Activated CD4-positive, CD25-positive, alpha-beta regulatory T cell (primary cell): Measurements from ENCODE around the gene TLL2.

Experiments
- DNase-seq, 4 experiments: peaks; one replicate each; lab custom pipeline; 2025; lab: John Stamatoyannopoulos, UW

The TLL2 gene

GRCh38 chr10:96463562-96463961 is 50.2 kb downstream of the TLL2 start:
- DNase-seq, result no peak

- no peak for DNase-seq
These were observed 51.0 kb downstream of the TLL2 start for GRCh38 chr10:96462606-96463151.

GRCh38 chr10:96460316-96460715 is 53.4 kb downstream of the TLL2 start:
- no peak for DNase-seq

DNA sequence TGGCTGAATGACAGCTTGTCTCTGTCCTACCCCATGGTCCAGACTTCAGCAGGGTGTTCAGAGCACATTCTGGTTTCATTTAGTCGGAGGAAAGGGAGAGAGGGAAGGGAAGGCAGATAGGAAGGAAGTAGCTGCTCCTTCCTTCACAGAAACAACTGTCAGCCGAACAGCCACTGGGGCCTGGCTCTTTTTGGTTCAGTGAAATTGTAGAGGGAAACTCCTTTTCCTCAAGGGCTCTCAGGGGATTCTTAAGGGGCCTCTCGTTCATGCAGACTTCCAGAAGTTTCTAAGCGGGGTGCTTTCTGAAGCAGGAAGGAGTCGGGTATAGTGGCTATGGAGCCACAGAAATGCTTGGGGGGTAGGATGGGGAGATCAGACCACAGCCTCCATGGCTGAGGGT is 56.4 kb downstream of the TLL2 start:
- no peak for DNase-seq

GRCh38 chr10:96456296-96456840 is 57.4 kb downstream of the TLL2 start:
- no peak for DNase-seq

GRCh38 chr10:96453856-96454583 is 59.7 kb downstream of the TLL2 start:
- DNase-seq, result no peak

GRCh38 chr10:96452494-96453153 is 61.1 kb downstream of the TLL2 start:
- DNase-seq, result no peak

DNA sequence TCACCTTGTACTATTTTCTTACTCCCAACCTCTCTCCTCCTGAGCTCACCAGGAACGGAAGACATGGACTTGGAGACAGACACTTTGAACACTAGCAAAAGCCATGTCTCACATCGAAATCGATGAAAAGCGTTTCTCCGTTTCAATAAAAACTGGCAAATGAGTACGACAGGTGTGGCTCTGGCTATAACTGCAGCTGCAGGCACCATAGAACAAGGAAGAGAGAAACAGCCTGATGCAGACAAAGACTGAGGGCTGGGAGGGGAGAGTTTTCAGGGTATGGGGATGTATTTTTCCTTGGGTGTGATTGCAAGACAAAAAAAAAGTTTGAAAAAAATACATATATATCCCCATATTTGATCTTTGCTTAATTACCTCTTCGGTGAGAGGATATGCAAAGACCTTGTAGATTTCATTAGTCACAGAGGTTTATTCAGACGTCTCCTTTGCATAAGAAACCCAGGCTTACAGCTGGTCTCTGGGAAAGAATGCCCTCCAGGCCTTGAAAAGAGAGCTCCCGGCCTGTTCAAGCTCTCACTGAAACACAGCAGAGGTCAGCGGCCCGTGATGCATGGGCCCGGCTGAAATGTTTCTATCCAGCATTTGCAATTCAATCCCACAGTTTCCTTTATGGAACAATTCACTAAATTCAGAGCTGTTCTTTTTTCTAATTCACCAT is 63.1 kb downstream of the TLL2 start:
- DNase-seq, result no peak

GRCh38 chr10:96448558-96448957 is 65.2 kb downstream of the TLL2 start:
- DNase-seq, result no peak

DNA sequence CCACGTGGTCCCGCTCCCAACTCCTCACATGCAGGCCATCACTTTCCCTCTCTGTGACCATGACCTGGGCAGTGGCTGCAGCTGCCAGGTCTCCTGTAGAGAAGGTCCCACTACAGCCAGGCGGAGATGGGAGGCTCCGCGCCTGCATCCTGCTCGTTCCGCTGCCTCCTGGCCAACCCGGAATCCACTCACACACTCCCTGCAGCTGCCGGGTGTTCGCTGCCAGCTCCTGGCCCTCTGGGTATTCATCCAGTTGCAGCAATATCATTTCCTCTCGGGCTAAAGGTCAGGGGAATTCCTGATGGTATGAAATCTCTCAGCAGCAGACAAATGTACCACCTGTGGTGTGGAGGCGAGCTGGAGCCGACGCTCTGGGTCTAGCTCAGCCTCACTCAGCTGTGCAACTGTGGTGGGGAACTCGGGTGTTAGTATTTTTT is 65.7 kb downstream of the TLL2 start:
- no peak for DNase-seq

DNA sequence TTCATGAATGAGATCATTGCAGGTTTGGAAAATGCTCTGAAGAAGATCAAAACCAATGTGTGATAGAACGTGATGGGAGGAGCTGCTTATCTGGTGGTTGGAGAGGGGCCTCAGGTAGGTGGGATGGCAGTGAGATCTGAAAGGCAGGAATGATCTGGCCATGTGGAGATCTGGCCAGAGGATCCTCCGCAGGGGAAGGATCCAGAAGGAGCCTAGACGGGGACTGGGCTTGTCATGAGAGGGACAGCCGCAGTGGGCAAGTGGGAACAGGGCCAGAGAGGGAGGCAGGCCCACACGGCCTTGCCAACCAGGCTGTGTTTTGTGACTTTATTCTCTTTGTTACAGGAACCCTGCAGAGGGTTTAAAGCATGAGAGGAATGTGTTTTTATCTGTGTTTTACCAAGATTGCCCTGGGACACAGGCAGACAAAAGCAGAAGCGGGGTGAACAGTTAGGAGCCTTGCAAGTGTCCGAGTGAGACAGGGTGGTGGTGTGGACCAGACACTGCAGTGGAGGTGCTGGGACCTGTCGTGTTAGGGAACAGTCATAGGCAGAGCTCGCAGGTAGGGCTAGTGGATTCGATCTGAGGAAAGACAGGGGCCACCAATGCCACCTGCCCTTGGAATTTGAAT is 66.6 kb downstream of the TLL2 start:
- DNase-seq, result no peak

DNA sequence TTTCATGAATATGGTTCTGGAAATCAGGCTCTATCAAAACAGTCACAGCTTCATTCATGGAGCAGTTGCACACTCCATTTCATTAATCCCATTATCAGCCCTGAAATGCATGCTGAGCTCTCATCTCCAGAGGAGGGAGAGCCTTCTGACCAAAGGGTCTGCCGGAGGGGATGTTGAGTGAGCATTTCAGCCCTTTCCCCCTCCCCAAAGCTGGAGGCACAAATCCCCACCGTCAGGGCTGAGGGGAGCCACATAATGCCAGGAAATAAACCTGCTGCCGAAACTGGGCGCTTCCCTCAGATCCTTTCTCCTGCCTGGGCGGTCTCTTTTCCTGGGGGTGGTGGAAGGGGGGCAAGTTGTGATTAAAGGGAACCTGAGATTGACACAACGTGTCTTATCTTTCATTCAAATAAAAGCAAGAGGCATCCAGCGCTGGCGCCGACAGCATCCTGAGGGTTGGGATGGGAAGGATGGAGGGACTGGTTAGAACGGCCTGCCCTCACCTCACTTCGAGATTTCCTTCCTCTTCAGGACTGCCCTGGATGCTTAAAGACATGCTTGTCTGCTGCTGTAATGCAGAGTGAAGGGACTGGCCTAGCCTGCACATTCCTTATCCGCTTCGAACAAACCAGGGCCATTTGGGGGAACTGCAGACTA is 71.6 kb downstream of the TLL2 start:
- no peak for DNase-seq

GRCh38 chr10:96441322-96441885 is 72.3 kb downstream of the TLL2 start:
- DNase-seq, result no peak

GRCh38 chr10:96440361-96441292 is 73.1 kb downstream of the TLL2 start:
- DNase-seq, result no peak

- no peak for DNase-seq
These were observed 74.0 kb downstream of the TLL2 start for GRCh38 chr10:96439725-96440124.

- DNase-seq, result no peak
These were observed 77.7 kb downstream of the TLL2 start for GRCh38 chr10:96436035-96436434.

DNA sequence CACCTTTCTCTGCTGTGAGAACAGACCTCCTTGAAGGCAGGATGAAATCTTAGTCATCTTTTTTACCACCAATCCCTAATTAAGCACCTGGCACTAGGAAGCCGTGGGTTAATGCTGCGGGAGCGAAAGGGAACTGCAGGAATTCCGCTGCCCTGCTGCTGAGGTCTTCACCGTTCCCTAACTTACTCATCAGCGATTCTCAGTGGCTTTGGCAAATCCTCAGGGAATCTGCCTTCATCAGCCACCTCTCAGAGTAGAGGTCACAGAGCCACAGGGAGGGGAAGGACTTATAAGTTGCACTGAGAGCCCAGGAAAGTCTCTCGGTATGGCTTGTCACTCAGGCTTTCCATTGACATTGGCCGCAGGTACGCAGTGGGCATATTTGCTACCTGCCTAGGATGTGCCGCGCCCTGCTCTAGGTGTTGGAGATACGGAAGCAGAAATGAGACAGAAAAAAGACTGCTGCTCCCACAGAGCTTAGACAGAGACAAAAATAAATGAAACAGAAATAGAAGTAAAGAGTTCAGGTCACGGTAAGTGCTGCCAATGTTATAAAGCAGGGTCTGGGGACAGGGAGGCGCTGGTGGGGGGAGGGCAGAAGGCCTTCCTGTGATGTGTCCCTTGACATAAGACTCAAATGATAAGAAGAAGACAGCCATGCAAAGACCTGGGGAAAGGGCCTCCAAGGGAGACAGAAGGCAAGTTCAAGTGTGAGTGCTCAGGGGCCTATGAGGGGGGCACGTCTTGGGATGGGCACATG is 82.3 kb downstream of the TLL2 start:
- DNase-seq, result no peak

- no peak for DNase-seq
These were observed 86.4 kb downstream of the TLL2 start for GRCh38 chr10:96427291-96427690.

DNA sequence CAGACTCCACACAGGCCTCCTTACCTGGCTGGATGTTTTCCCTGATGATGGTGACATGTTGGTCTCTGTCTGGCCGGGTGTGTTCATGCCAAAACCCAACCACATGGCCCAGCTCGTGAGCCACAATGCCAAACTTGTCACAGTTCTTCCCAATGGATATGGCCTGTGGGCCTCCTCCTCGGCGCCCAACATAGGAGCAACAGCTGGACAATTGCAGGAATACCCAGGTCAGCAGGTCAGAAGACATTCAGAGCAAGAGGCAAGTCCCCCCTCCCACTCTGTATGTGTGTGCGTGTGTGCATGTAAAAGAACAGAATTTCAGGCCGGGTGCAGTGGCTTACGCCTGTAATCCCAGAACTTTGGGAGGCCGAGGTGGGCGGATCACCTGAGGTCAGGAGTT is 91.2 kb downstream of the TLL2 start:
- DNase-seq, result no peak
